CD4-positive, alpha-beta T cell treated with Interleukin-1 beta for 1 hour (primary cell): ENCODE data around the gene KCNQ2.
"Not testable (repeated sequence)": the region's sequence is repeated elsewhere in the genome, so short reads cannot be mapped to it uniquely, and the experiment has no call there.

Experiments
- DNase-seq, 2 donors: peaks; one replicate each; pipeline ENCODE4 v3.0.0-alpha.2; 2020 to 2022

KCNQ2 gene

DNA sequence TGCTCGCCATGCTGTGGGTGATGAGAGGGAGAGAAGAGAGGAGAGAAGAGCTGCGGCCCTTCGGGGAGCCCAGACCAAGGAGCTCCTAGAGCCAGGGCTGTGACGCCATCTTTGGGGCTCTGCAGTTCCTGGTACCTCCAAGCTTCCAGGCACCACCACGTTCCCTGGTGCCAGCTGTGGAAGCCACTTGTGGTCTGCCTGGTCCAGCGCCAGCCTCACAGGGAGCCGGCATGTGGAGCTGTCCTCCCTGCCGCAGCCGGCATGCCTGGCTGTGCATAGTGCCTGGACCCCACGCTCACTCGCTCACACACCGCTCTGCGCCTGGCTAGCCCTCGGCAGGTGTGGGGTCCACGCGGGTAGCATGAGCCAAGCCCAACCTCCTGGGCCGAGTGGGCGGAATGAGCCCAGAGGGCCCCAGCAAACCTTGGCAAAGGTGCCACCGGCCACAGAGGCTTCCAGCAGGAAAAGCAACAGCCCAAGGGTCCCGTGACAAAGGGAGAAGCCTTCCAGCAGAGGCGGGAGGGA is 92.0 kb downstream of the KCNQ2 start:
- DNase-seq = no peak

- not testable (repeated sequence) for DNase-seq
Observed at GRCh38 chr20:63379872-63380271, 92.6 kb downstream of the KCNQ2 start.

DNA sequence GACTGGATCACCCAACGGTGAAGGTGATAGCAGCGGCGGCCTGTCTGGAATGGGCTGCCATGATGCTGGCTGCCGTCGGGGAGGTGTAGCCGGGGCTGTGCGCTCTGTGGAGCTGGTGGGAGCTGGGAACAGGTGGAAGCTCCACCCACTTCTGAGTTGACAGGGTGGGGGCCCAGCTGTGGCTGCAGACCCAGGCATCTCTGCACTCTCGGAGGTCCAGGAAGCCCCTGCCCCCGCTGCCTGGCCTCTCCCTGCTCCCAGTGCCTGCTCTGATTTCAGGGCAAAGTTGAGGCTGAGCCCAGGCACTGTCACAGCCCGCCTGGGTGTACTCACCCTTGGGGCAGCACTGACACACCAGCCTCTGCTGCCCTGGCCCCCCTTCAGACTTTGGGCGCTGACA is 93.2 kb downstream of the KCNQ2 start:
- no peak for DNase-seq

- no peak for DNase-seq
Observed at GRCh38 chr20:63378626-63379025, 93.8 kb downstream of the KCNQ2 start.

GRCh38 chr20:63377951-63378381 is 94.5 kb downstream of the KCNQ2 start:
- no peak for DNase-seq

- DNase-seq = no peak
Observed at GRCh38 chr20:63377256-63377941, 95.1 kb downstream of the KCNQ2 start.

- no peak for DNase-seq
Observed at GRCh38 chr20:63376283-63377250, 95.9 kb downstream of the KCNQ2 start.

DNA sequence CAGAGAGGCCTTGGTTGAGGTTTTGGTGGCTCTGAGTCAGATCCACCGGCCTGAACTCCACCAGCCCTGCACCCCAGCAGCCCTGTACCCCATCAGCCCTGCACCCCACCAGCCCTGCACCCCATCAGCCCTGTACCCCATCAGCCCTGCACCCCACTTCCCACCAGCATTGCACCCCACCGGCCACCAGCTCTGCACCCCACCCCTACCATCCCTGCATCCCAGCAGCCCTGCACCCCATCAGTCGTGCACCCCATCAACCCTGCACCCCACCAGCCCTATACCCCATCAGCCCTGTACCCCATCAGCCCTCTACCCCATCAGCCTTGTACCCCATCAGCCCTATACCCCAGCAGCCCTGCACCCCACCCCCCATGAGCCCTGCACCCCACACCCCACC is 97.0 kb downstream of the KCNQ2 start:
- no peak for DNase-seq

DNA sequence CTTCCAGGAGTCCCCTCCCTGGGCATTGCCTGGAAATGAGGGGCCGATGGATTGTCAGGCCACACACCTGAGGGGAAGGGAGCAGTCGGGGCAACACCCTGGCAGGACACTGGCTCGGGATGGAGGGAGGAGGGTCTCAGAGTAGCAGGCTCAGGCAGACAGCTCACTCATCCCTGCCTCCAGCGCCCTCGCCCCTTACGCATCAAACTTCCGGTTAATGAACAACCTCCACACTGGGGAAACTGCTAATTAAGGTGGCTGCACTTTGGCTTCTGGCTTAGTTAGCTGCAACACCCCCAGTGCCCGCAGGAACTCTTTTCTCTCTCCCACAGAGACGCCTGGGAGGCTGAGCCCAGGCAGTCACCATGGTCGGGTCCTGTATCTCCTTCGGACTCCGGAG is 98.0 kb downstream of the KCNQ2 start:
- DNase-seq = no peak

DNA sequence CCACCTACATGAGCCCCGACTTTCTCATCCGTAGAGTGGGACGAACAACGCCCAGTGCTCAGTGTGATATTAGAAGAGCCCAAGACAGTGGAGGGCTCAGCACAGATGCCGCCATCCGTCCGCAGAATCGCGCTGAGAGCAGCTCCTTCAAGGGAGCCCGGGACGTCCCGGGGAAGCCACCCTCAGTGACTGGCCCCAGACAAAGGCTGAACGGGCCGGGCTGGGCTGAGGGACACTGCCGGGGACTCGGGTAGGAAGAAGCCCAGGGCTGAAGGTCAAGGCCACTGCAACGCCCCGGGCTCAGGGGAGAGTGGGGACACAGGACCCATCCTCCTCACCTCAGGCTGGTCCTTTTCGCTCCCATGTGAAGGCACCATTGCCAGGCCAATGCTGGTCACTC is 98.5 kb downstream of the KCNQ2 start:
- no peak for DNase-seq

- no peak for DNase-seq
Observed at GRCh38 chr20:63372971-63373885, 99.2 kb downstream of the KCNQ2 start.

GRCh38 chr20:63371291-63371865 is 101.1 kb downstream of the KCNQ2 start:
- no peak for DNase-seq

DNA sequence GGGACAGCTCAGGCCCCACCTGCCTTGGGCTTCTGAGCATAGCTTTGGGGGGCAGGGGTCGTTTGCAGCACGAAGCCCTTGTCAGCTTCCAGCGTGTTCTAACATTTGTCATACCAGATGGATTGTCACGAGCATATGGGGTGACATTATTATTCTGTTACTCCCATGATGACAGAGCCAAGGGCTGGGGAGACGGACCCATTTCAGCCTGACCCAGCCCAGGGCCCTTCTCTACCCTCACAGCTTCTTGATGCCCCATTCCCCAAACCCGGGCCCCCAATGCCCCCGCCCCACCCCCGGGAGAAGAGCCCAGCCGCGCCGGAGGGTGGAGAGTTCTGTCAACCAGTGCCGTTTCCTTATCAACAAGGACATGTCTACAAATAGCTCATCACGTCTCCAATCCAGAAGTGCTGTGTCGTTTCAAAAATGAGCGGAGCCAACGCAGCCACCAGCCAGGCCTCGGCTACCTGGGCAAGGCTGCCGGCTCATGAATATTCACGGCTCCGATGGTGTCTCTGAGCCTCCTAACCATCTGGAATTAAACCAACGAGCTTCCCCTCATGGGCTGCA is 101.8 kb downstream of the KCNQ2 start:
- DNase-seq = no peak

DNA sequence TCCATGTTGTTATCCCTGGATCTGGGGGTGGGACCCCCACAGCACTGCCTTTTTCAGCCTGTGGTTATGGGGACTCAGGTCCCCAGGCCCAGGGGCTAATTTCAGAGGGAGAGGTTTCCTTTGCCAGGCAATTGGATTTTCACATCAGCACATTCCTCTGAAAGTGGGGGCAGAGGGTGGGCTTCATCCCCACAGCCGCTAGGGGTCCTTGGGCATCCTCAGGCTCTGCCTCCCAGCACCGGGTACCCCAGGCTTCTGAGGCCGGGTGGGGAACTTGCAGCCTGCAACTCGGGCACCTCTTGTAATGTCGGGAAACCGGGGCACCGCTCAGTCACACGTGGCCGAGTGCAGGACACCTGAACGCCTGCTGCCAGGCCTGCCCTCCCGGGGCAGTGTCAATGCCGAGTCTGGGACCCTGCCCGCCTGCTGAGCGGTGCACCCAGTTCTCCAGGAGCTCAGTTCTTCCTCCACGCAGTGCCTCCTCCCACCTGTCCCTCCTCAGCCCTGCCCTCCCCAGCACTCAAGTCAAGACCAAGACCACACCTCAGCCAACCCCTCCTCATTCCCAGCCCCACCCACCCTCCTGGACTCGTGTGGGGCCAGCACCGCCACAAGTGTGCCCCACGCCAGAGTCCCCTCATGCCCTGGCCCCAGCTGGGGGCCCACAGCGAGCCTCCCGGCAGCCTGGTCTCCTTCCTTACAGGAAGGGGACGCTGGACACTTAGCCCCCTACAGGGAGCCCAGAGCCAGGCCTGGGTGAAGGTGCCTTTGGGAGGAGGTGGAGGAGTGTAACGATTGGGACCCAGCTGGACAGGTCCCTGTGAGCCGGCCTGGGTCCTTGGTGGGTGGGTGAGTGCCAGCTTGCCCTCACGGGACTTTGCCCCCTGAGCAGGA is 102.5 kb downstream of the KCNQ2 start:
- no peak for DNase-seq

- no peak for DNase-seq
Observed at GRCh38 chr20:63369024-63369530, 103.4 kb downstream of the KCNQ2 start.

GRCh38 chr20:63368151-63368550 is 104.3 kb downstream of the KCNQ2 start:
- DNase-seq = no peak

DNA sequence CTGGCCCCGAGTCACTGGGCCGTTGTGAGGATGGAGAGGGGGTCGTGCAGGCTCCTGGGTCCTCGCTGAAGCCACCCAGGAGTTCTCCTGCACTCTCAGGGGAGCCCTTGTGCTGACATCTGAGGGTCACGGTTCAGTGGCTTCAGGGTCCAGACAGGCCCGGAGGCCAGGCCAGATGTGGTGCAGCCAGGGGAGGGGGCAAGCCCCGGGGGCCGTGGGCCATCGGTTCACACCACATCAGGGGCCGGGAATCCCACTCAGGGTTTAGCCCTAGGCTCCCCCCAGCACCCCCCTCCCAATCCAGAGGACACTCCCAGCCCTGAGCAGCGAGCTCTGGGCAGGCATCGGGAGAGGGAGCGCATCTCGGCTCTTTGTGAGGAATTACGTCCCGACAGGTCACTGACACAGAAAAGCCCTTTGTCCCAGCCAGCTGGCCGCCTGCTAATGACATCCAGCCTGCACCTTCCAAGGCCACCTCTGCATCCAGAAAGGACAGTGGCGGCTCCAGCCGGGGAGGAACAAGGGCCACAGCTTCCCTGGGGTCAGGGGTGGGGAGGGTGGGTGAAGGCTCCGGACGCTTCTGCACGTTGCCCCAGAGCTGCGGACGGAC is 104.9 kb downstream of the KCNQ2 start:
- no peak for DNase-seq

DNA sequence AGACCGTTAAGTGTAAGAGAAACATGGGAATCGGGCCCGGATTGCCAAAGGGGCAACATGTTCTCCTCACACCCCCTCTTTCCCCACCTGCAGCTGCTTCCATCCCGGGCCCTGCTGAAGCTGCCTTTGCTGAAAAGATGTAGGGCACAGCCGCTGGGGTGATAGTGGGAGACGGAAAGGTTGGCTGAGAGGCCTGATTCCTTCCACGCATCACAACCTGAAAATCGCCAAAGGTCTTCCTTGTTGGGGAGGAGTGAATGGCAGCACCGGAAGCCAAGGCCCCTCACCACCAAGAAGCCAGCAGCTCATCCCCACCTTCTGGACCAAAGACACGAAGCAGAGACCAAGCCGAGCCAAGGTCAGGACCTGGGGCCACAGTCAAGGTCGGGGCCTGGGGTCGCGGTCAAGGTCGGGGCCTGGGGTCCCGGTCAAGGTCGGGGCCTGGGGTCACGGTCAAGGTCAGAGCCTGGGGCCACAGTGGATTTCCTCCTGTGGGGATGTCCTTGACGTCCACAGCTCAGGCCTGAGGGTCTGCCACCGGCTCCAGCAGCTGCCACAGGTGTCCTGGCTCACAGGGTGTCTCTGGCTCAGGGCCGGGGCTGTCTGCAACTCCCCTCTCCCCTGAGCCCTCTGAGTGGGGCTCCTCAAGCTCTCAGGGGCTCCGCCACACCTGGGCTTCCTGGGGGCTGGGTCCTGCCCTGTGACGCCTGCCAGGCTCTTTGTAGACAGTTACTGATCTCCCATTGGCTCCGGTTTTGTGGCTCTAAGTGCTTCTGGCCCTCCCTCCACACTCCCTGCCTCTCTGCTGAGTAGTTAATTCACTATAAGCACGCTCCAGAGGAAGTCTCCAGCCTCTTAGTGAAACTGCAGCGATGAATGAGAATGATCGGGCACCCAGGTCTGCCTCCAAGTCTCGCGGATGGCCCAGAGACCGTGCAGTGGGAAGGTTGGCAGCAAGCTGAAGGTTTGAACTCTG is 105.8 kb downstream of the KCNQ2 start:
- DNase-seq = no peak
